ENCODE results near the gene LYSMD2.

GRCh38 chr15:51718746-51719145 is 18.7 kb downstream of the LYSMD2 start:
- TF ChIP-seq, protein P1, sequence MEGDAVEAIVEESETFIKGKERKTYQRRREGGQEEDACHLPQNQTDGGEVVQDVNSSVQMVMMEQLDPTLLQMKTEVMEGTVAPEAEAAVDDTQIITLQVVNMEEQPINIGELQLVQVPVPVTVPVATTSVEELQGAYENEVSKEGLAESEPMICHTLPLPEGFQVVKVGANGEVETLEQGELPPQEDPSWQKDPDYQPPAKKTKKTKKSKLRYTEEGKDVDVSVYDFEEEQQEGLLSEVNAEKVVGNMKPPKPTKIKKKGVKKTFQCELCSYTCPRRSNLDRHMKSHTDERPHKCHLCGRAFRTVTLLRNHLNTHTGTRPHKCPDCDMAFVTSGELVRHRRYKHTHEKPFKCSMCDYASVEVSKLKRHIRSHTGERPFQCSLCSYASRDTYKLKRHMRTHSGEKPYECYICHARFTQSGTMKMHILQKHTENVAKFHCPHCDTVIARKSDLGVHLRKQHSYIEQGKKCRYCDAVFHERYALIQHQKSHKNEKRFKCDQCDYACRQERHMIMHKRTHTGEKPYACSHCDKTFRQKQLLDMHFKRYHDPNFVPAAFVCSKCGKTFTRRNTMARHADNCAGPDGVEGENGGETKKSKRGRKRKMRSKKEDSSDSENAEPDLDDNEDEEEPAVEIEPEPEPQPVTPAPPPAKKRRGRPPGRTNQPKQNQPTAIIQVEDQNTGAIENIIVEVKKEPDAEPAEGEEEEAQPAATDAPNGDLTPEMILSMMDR (conservative IDR thresholded peaks at IDR 0.05; ENCODE audit: low read length), result no peak
- no peak for TF ChIP-seq EZH2phosphoT487 (IDR thresholded peaks at IDR 0.05; ENCODE audit: borderline replicate concordance)

All from Loucy (cell line).